ENCODE measurements around the gene ANXA2R. TPM values are rescaled to one million over a fixed set of nuclear protein-coding genes. Genes with fewer than 3 reads are reported as not detected.

The ANXA2R gene
- total RNA-seq, 2 donors from 2014 or later: 0.99 to 1.3 TPM

- no peaks in the 10 kb centered on the region for H3K9me3 ChIP-seq
- DNase-seq (peak in 3 of 4 donors; percentile 27 to 53 (median 43)), ATAC-seq (no peak)
- peaks cover 17% of the 10 kb centered on the region for H3K4me1 ChIP-seq
- WGBS, 2 donors: 36 to 51% methylated on average over 29 to 35 of the region's 35 CpGs
- H3K27me3 ChIP-seq: peaks cover 0 to 22% of the 10 kb centered on the region in 2 donors
- H3K36me3 ChIP-seq (replicated peaks in 1 of 2; ENCODE audit: insufficient read depth in 1 of 2, low read depth in 2 of 2): no peaks in the 10 kb centered on the region
- intact Hi-C loops (cut with DNase I): no loop called here
- peak overlapping the region in 3 of 4 donors; percentile 45 to 94 (median 88) for H3K27ac ChIP-seq
- no peak overlapping the region for H3K4me3 ChIP-seq
- TF ChIP-seq POLR2A (IDR thresholded peaks at IDR 0.05): no peak
- TF ChIP-seq, protein P1, sequence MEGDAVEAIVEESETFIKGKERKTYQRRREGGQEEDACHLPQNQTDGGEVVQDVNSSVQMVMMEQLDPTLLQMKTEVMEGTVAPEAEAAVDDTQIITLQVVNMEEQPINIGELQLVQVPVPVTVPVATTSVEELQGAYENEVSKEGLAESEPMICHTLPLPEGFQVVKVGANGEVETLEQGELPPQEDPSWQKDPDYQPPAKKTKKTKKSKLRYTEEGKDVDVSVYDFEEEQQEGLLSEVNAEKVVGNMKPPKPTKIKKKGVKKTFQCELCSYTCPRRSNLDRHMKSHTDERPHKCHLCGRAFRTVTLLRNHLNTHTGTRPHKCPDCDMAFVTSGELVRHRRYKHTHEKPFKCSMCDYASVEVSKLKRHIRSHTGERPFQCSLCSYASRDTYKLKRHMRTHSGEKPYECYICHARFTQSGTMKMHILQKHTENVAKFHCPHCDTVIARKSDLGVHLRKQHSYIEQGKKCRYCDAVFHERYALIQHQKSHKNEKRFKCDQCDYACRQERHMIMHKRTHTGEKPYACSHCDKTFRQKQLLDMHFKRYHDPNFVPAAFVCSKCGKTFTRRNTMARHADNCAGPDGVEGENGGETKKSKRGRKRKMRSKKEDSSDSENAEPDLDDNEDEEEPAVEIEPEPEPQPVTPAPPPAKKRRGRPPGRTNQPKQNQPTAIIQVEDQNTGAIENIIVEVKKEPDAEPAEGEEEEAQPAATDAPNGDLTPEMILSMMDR (IDR thresholded peaks at IDR 0.05): no peak
Observed at GRCh38 chr5:43039471-43040286, 440 bp downstream of the ANXA2R start.

- Histone ChIP-seq H3K27ac (peak overlapping the region in 2 of 4 donors; percentile 45 to 94), H3K9me3 (no peaks in the 10 kb centered on the region)
Observed at GRCh38 chr5:43039152-43039470, 1.0 kb downstream of the ANXA2R start.

GRCh38 chr5:43038496-43038989 is 1.6 kb downstream of the ANXA2R start:
- ATAC-seq: no peak
- Histone ChIP-seq H3K4me3 (no peak overlapping the region), H3K27ac (peak overlapping the region in 2 of 4 donors; percentile 2 to 42), H3K4me1 (peaks cover 25% of the 10 kb centered on the region), H3K9me3 (no peaks in the 10 kb centered on the region), H3K27me3 (peaks cover 0 to 33% of the 10 kb centered on the region in 2 donors), H3K36me3 (replicated peaks in 1 of 2; ENCODE audit: insufficient read depth in 1 of 2, low read depth in 2 of 2) (no peaks in the 10 kb centered on the region)
- 46 to 60% methylated on average over 17 of the region's 17 CpGs for WGBS, 2 donors
- intact Hi-C loops (cut with DNase I): no loop called here
- DNase-seq: no peak
- TF ChIP-seq POLR2A (IDR thresholded peaks at IDR 0.05): no peak
- TF ChIP-seq, protein P1 (IDR thresholded peaks at IDR 0.05): no peak

More at GRCh38 chr5:43039152-43039470, 1.0 kb downstream of the ANXA2R start:
- no peak overlapping the region for H3K4me3 ChIP-seq
- H3K27me3 ChIP-seq: peaks cover 0 to 27% of the 10 kb centered on the region in 2 donors
- TF ChIP-seq, protein P1 (IDR thresholded peaks at IDR 0.05): no peak
- TF ChIP-seq POLR2A (IDR thresholded peaks at IDR 0.05): no peak
- no peaks in the 10 kb centered on the region for H3K36me3 ChIP-seq (replicated peaks in 1 of 2; ENCODE audit: insufficient read depth in 1 of 2, low read depth in 2 of 2)
- ATAC-seq: no peak
- DNase-seq: no peak
- H3K4me1 ChIP-seq: peaks cover 21% of the 10 kb centered on the region
- WGBS, 2 donors: 50 to 58% methylated on average over 6 of the region's 6 CpGs
- intact Hi-C loops (cut with DNase I): no loop called here

- peaks cover 0 to 33% of the 10 kb centered on the region in 2 donors for H3K27me3 ChIP-seq
- H3K9me3 ChIP-seq: no peaks in the 10 kb centered on the region
- TF ChIP-seq, protein P1 (IDR thresholded peaks at IDR 0.05): no peak
- no peak for TF ChIP-seq POLR2A (IDR thresholded peaks at IDR 0.05)
- DNase-seq (no peak), ATAC-seq (no peak)
- no peaks in the 10 kb centered on the region for H3K36me3 ChIP-seq (replicated peaks in 1 of 2; ENCODE audit: insufficient read depth in 1 of 2, low read depth in 2 of 2)
- no peak overlapping the region for H3K4me3 ChIP-seq
- H3K4me1 ChIP-seq: peaks cover 21% of the 10 kb centered on the region
- intact Hi-C loops (cut with DNase I): no loop called here
- WGBS, 2 donors: 25 to 36% methylated on average over 24 of the region's 24 CpGs
- peak overlapping the region in 3 of 4 donors; percentile 2 to 42 (median 2) for H3K27ac ChIP-seq
Observed at GRCh38 chr5:43037636-43038495, 2.3 kb downstream of the ANXA2R start.
